Measurements from ENCODE around the gene SLITRK5. TPM values are rescaled to one million over a fixed set of nuclear protein-coding genes. Genes with fewer than 3 reads are reported as not detected.

The SLITRK5 gene
- total and polyA plus RNA-seq, 9 of the 15 experiments (the other 6 are each of a cell fraction or from before 2014, with no cell fraction given) = under 0.01 TPM; not detected in 8

GRCh38 chr13:87677043-87677495, 5.9 kb downstream of the SLITRK5 start:
- ChIA-PET POLR2A (no interaction called here), CTCF (ENCODE audit: low intra/inter-chr PET ratio) (no interaction called here)
- H3K27ac ChIP-seq (ENCODE audit: extremely low read depth, low read depth, low read length) = no peak overlapping the region
- no peaks in the 10 kb centered on the region for H4K20me1 ChIP-seq (replicated peaks; ENCODE audit: control insufficient read depth, insufficient read depth, low read length)
- H2AFZ ChIP-seq (ENCODE audit: low read depth, low read length) = no peak overlapping the region
- DNase-seq (ENCODE audit: extremely low read depth in 1 of 4, low spot score in 3 of 4) (no peak), FAIRE-seq (no peak), ATAC-seq (no peak)
- 2% methylated on average over 11 of the region's 29 CpGs for WGBS (ENCODE audit: insufficient coverage, low coverage, missing lambda C conversion rate)
- H3K36me3 ChIP-seq (ENCODE audit: control insufficient read depth, insufficient read depth, low read length) = no peaks in the 10 kb centered on the region
- H3K9me3 ChIP-seq (replicated peaks; ENCODE audit: control insufficient read depth, insufficient read depth, low read depth, low read length) = no peaks in the 10 kb centered on the region
- no peaks in the 10 kb centered on the region for H3K9me1 ChIP-seq (ENCODE audit: control insufficient read depth, insufficient read depth, low read length)
- H3K4me3 ChIP-seq = no peak overlapping the region
- no peak for TF ChIP-seq FOXP4 (CRISPR knock-in tag; IDR thresholded peaks at IDR 0.05; ENCODE audit: borderline replicate concordance)
- TF ChIP-seq MLLT1 (IDR thresholded peaks at IDR 0.05) = no peak
- TF ChIP-seq NFIX (CRISPR knock-in tag; IDR thresholded peaks at IDR 0.05; ENCODE audit: low read depth) = no peak
- TF ChIP-seq MTF1 (CRISPR knock-in tag; IDR thresholded peaks at IDR 0.05; ENCODE audit: borderline replicate concordance) = no peak
- TF ChIP-seq ASH1L (IDR thresholded peaks at IDR 0.05; ENCODE audit: borderline replicate concordance, low read depth, partially characterized antibody) = no peak
- no peak for TF ChIP-seq ZNF589 (CRISPR knock-in tag; IDR thresholded peaks at IDR 0.05; ENCODE audit: low read depth)
- TF ChIP-seq VEZF1 (CRISPR knock-in tag; IDR thresholded peaks at IDR 0.05) = no peak
- TF ChIP-seq DNMT1 (IDR thresholded peaks at IDR 0.05) = no peak
- TF ChIP-seq RNF2 (IDR thresholded peaks at IDR 0.05) = no peak
- TF ChIP-seq CEBPB (tag; IDR thresholded peaks at IDR 0.05) = no peak
- no peak for TF ChIP-seq RBM25 (IDR thresholded peaks at IDR 0.05; ENCODE audit: low read depth, low read length, severe bottlenecking)
- TF ChIP-seq NUFIP1 (IDR thresholded peaks at IDR 0.05; ENCODE audit: partially characterized antibody) = no peak
- H3K9ac ChIP-seq (ENCODE audit: insufficient read depth in 1 of 2, low read depth in 2 of 2, low read length in 2 of 2) = no peak overlapping the region
- H3K27me3 ChIP-seq (ENCODE audit: control insufficient read depth in 2 of 2, insufficient read depth in 2 of 2, low read length in 2 of 2) = no peaks in the 10 kb centered on the region
- no peaks in the 10 kb centered on the region for H3K4me1 ChIP-seq (replicated peaks in 1 of 2; ENCODE audit: control insufficient read depth in 2 of 2, insufficient read depth in 2 of 2, low read length in 2 of 2)
- no peak overlapping the region for H3K4me2 ChIP-seq (ENCODE audit: insufficient read depth, low read length)
- intact Hi-C loops (cut with micrococcal nuclease) = no loop called here
- in situ Hi-C loops (cut with MboI) = no loop called here
- no TSS peak for BruUV-seq (replicated peaks)
- no peaks in the 10 kb centered on the region for H3K79me2 ChIP-seq (ENCODE audit: control insufficient read depth, insufficient read depth, low read length)
